ENCODE measurements around the gene GPR107.

GRCh38 chr9:130185017-130185416 lies 131.3 kb downstream of the GPR107 start:
- TF ChIP-seq, protein P1, sequence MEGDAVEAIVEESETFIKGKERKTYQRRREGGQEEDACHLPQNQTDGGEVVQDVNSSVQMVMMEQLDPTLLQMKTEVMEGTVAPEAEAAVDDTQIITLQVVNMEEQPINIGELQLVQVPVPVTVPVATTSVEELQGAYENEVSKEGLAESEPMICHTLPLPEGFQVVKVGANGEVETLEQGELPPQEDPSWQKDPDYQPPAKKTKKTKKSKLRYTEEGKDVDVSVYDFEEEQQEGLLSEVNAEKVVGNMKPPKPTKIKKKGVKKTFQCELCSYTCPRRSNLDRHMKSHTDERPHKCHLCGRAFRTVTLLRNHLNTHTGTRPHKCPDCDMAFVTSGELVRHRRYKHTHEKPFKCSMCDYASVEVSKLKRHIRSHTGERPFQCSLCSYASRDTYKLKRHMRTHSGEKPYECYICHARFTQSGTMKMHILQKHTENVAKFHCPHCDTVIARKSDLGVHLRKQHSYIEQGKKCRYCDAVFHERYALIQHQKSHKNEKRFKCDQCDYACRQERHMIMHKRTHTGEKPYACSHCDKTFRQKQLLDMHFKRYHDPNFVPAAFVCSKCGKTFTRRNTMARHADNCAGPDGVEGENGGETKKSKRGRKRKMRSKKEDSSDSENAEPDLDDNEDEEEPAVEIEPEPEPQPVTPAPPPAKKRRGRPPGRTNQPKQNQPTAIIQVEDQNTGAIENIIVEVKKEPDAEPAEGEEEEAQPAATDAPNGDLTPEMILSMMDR (IDR thresholded peaks at IDR 0.05), result no peak
- no peak for TF ChIP-seq EZH2 (IDR thresholded peaks at IDR 0.05; ENCODE audit: borderline replicate concordance, insufficient read depth, low read depth, low read length, poor library complexity, severe bottlenecking)
